HT-29 (cell line): ENCODE results near the gene CCL13. TPM values are rescaled to one million over a fixed set of nuclear protein-coding genes. Genes with fewer than 3 reads are reported as not detected.

ENCODE experiments used
- DNase-seq: peaks from one replicate; pipeline ENCODE4 v3.0.0-alpha.2; 2015; ENCODE audit warnings: low spot score
- total RNA-seq: library from RNA; depleted of rRNA; stranded (reverse); fragments of >200 nt; shearing (Covaris generic); gene quantifications from 2 replicates; pipeline ENCODE4 v1.2.3, GENCODE V29; 2014; rRNA removed

Gene CCL13
- total RNA-seq, 1 experiment from 2014 or later, result not detected

GRCh38 chr17:34384822-34385605 is 28.7 kb downstream of the CCL13 start:
- no peak for DNase-seq

- DNase-seq, result no peak
Observed at GRCh38 chr17:34386343-34386696, 30.0 kb downstream of the CCL13 start.

- no peak for DNase-seq
Observed at GRCh38 chr17:34386697-34387550, 30.6 kb downstream of the CCL13 start.

GRCh38 chr17:34387566-34387965 is 31.3 kb downstream of the CCL13 start:
- no peak for DNase-seq

- DNase-seq, result no peak
Observed at GRCh38 chr17:34389126-34389750, 33.0 kb downstream of the CCL13 start.

- no peak for DNase-seq
Observed at GRCh38 chr17:34390649-34391048, 34.4 kb downstream of the CCL13 start.

- no peak for DNase-seq
Observed at GRCh38 chr17:34391241-34391640, 35.0 kb downstream of the CCL13 start.

GRCh38 chr17:34393401-34393800 is 37.1 kb downstream of the CCL13 start:
- DNase-seq, result no peak

GRCh38 chr17:34397265-34397664 is 41.0 kb downstream of the CCL13 start:
- DNase-seq, result no peak

GRCh38 chr17:34398990-34399389 is 42.7 kb downstream of the CCL13 start:
- no peak for DNase-seq

- no peak for DNase-seq
Observed at GRCh38 chr17:34399725-34400124, 43.4 kb downstream of the CCL13 start.

GRCh38 chr17:34400301-34400931 is 44.1 kb downstream of the CCL13 start:
- DNase-seq, result no peak

- DNase-seq, result no peak
Observed at GRCh38 chr17:34401165-34401564, 44.9 kb downstream of the CCL13 start.

GRCh38 chr17:34403006-34403405 is 46.7 kb downstream of the CCL13 start:
- DNase-seq, result no peak

- DNase-seq, result no peak
Observed at GRCh38 chr17:34406226-34406625, 49.9 kb downstream of the CCL13 start.

Other genes with a start within 250 kb of the CCL13 start
- not detected in 2 replicates for gene CCL2, start 101.2 kb upstream of the CCL13 start, total RNA-seq
- not detected in 2 replicates for gene CCL7, start 86.3 kb upstream of the CCL13 start, total RNA-seq
- gene CCL11, start 70.7 kb upstream of the CCL13 start, total RNA-seq, result not detected in 2 replicates
- gene CCL8, start 37.0 kb upstream of the CCL13 start, total RNA-seq, result not detected in 2 replicates
- not detected in 2 replicates for gene CCL1, start 6.8 kb downstream of the CCL13 start, total RNA-seq
- not detected in 2 replicates for gene TMEM132E, start 223.1 kb downstream of the CCL13 start, total RNA-seq